ENCODE measurements around the gene BTF3.
"Not testable (repeated sequence)": the region's sequence is repeated elsewhere in the genome, so short reads cannot be mapped to it uniquely, and the experiment has no call there.

The BTF3 gene

GRCh38 chr5:73498057-73498992, at the start of gene BTF3:
TSS of gene BTF3 (plus strand) at chr5:73498442. CDS start at chr5:73498668, 226 bp downstream.
- peak; percentile 83 for DNase-seq (ENCODE audit: low read depth)

DNA sequence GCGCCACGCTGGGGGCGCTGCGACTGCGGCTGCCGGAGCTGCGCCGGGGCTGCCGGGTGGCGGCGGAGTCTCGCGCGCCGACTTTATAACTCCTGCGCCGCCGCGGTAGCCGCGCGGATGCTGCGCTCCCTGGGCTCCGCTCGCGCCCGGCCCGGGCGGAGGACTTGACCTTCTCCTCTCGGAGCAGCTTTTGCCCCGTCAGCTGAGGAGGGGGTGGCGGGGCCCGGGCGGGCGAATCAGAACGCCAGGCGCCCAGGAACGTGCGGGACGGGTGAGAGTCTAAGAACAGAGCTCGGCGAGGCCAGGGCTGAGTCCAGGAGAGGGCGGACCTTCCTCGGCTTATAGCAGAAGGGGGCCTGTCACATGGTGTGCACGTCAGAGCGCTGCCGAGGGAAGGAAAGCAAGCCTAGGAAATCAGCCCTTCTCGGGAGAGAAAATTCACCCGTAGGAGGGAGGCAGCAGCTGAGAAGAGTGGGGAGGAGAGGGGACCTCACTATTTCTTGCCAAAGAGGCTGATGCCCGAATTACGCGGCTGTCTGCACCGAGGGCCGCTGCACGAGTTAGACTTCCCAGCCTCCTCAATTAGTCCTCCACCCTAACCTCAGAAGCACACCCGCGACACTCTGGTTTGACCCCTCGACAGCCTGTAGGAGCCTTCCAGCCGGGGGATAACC, 49.6 kb upstream of the BTF3 start, which contains the start of gene FOXD1:
FOXD1 (minus strand) TSS at position 315 of the 674 bp plus-strand sequence. CDS start 415 bp downstream, outside the sequence.
- no peak for DNase-seq (ENCODE audit: low read depth)

- DNase-seq (ENCODE audit: low read depth): no peak
Measured at GRCh38 chr5:73450137-73450536, 48.1 kb upstream of the BTF3 start.

DNA sequence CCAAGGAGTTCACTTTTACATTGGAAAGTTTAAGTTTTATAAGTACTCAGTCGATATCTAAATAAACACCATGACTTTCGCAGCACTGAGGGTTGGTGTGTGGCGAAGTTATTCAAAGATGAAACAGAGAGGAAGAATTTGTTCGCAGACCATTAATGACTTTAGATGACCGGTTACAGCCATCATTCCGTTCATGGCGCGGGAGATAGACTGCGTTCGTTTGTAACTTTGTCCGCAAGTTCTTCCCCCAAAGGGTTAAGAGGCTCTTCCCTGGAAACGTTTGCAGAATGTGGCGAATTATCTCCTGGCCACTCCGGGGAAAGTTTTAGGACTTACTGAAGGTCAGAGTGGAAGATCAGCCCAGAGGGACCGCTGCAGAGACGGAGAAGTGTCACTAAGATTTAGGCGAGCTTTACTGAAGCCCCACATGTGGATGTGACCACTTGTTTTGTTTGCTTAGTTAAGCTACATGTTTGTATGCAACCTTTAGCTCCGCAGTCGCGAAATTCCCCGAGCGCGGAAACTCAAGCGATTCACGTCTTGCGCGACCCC, 47.5 kb upstream of the BTF3 start:
- DNase-seq (ENCODE audit: low read depth): no peak

DNA sequence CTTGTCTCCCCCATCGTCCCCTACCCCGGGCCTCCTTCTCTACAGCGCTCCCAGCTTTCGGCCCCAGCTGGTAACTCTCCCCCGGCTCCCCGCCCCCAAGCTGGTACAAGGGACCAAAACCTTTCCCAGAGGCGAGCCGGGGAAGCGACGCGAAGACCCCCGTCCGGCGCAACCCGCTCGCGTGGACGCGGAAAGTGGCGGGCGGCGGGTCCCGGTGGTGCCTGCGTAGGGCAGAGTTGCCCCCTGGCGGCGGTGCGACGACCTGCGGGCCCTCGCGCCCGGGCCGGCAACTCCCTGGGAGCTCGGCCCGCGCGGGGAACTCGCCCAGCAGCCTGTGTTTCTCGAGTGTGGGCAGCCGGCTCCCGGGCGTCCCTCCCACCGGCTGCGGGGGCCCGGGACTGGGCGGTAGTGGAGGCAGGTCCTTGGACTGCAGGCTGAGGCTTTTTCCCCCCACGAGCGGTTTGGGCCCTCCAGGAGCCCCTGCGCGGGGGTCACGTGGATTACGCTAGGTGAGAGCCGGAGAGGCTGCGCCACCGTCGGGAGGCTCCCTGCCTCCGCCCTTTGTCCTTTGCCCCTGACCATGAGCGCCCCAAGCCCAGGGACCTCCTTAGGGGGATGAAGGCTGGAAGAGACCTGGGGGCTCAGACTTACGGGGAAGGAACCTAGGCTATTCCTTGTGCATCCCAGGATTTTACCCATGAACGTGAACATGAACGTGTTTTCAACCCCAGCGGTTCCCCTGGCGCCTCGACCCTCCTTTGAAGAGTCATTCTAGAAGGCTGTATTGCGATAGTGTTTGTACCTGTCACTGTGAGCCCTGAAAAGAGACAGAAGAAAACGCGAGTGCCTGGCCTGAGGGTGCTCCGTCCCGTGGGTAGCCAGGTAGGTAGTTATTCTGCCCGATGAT, 46.8 kb upstream of the BTF3 start:
- DNase-seq (ENCODE audit: low read depth): no peak

GRCh38 chr5:73452215-73452614, 46.0 kb upstream of the BTF3 start:
- no peak for DNase-seq (ENCODE audit: low read depth)

GRCh38 chr5:73454379-73455036, 43.7 kb upstream of the BTF3 start:
- no peak for DNase-seq (ENCODE audit: low read depth)

DNA sequence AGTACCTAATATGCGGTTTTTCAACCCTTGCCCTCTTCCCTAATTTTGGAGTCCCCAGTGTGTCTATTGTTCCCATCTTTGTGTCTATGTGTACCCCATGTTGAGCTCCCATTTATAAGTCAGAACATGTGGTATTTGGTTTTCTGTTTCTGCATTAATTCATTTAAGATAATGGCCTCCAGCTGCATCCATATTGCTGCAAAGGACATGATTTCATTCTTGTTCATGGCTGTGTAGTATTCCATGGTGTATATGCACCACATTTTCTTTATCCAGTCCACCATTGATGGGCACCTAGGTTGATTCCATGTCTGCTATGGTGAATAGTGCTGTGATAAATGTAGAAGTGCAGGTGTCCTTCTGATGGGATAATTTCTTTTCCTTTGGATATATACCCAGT, 41.8 kb upstream of the BTF3 start:
- not testable (repeated sequence) for DNase-seq (ENCODE audit: low read depth)

GRCh38 chr5:73459366-73459765, 38.9 kb upstream of the BTF3 start:
- no peak for DNase-seq (ENCODE audit: low read depth)

GRCh38 chr5:73460133-73460532, 38.1 kb upstream of the BTF3 start:
- DNase-seq (ENCODE audit: low read depth): no peak

DNA sequence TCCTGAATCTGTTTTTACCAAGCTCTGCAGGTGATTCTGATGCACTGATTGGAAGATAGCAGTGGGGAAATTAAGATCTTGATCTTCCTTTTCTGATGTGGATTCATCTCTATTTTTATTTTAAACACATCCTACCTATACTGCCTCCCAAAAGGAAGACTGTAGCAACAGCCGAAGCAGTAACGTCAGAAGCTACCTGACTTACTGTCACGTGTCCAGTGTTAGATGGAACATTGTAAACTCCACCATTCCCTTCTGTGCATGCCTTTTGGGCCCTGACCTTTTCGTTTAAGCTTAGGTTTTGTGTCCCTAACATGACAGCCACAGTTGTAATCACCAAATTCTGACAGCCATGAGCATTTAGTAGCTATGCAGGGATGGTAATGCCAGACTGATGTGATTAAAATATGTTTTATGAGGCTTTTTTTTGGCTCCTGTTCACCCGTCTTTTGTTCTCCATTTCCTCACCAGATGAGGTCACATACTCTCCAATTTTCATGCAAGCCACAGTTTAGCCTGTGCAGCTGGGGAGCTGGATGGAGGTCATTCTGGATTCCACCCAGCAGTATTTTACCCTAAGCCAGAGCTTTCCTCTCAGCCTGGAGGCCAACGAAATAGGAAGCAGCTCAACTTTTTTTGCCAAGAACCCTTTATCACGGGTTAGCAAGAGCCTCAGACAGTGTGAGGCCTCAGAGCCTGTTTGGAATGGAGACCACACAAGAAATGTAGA, 34.1 kb upstream of the BTF3 start:
- DNase-seq (ENCODE audit: low read depth): no peak

DNA sequence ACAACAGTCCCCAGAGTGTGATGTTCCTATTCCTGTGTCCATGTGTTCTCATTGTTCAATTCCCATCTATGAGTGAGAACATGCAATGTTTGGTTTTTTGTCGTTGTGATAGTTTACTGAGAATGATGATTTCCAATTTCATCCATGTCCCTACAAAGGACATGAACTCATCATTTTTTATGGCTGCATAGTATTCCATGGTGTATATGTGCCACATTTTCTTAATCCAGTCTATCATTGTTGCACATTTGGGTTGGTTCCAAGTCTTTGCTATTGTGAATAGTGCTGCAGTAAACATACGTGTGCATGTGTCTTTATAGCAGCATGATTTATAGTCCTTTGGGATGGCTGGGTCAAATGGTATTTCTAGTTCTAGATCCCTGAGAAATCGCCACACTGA, 29.6 kb upstream of the BTF3 start:
- DNase-seq (ENCODE audit: low read depth): not testable (repeated sequence)

- no peak for DNase-seq (ENCODE audit: low read depth)
Measured at GRCh38 chr5:73469878-73470277, 28.4 kb upstream of the BTF3 start.

DNA sequence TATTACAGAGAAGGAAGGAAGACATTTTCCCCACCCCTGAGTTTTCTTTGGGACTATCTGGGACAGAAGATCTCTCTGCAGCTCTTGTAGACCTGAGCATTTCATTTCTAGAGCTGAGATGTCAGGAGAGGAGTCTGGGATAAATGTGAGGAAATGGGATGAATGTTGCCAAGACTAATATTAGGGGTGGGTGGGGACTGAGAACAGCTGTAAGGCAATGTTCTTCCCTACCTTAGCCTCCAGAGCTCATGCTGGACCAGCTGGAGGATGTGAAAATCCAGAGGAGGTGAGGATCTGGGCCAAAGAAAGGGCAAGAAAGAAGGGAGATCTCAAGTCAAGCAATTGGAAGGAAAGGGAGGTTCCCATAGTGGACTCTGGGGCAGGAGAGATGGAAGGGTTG, 26.6 kb upstream of the BTF3 start:
- DNase-seq (ENCODE audit: low read depth): no peak

- DNase-seq (ENCODE audit: low read depth): no peak
Measured at GRCh38 chr5:73472116-73472515, 26.1 kb upstream of the BTF3 start.

- no peak for DNase-seq (ENCODE audit: low read depth)
Measured at GRCh38 chr5:73480500-73480899, 17.7 kb upstream of the BTF3 start.

DNA sequence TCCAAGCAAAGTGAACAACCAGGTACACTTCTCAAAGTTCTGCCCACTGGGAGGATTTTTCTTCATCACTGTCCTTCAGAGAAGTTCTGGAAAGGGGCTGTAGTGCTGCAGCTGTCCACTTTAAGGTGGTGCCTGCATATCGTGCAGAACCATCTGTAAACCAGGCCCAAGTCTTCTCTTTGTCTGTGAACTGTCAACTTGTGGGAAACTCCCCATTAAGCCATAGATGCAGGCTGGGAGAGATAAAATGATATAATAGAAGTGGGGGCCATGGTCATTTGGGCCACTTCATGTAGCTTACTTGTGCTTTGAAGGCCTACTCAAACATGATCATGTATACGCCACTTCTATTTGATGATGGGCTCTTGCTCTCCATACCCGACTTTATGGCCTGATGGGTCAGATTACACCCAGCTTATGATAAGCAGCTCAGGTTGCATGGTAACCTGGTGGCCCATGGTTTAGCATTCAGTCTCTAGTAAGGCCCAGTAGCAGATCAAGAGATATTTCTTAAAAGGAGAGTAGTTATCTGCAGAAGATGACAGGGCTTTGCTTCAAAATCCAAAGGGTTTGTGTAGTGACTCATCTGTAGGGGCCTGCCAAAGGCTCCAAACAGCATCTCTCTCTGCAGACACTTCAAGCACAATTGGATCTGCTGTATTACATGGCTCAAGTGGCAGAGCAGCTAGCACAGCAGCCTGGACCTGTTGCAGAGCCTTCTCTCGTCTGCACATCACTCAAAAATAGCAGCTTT, 15.7 kb upstream of the BTF3 start:
- no peak for DNase-seq (ENCODE audit: low read depth)

GRCh38 chr5:73483676-73484075, 14.6 kb upstream of the BTF3 start:
- DNase-seq (ENCODE audit: low read depth): no peak

DNA sequence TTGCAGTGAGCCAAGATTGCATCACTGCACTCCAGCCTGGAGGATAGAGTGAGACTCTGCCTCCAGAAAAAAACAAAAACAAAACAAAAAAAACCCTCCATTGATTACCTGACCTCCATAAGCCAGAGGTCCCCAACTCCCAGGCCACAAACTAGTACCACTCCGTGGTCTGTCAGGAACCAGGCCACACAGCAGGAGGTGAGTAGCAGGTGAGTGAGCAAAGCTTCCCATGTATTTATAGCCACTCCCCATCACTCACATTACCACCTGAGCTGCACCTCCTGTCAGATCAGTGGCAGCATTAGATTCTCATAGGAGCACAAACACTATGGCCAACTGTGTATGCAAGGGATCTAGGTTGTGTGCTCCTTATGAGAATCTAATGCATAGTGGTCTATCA, 13.7 kb upstream of the BTF3 start:
- no peak for DNase-seq (ENCODE audit: low read depth)

DNA sequence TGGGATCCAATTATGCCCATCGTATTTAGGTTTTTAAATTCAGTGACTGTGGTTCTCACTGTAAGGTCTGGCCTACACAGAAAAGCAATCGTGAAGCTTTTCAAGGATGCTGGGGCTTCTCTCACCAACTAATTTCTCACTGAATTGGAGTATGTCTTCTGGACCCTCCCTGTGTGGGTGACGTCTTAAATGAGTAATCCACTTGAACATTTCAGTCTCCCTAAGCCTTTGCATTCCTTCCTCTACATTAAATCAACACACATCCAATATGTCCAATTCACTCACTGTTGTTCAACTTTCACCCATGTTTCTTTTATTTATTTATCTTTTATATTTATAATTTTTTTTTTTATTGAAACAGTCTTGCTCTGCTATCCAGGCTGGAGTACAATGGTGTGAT, 12.5 kb upstream of the BTF3 start:
- DNase-seq (ENCODE audit: low read depth): no peak
